Neural cell (in vitro differentiated cells): ENCODE measurements around the gene USP34. TPM values are rescaled to one million over a fixed set of nuclear protein-coding genes. Genes with fewer than 3 reads are reported as not detected.

ENCODE experiments used
- H2AFZ ChIP-seq: fragments of 200-600, 300-800 bp; sonication (generic), shearing (Covaris generic); 2 replicates; pipeline ENCODE4 v1.6.0; 2014; ENCODE audit warnings: low read depth, mild to moderate bottlenecking, antibody characterized with exemption, low read length, moderate library complexity
- H3F3A ChIP-seq: fragments of 200-600 bp; shearing (Covaris generic); 2 replicates; pipeline ENCODE4 v1.6.1; 2016; ENCODE audit warnings: mild to moderate bottlenecking, moderate library complexity, mixed read lengths, antibody characterized with exemption, low read length; ENCODE audit not compliant: insufficient read depth, poor library complexity, severe bottlenecking
- H3K27ac ChIP-seq: fragments of 200-600, 300-800 bp; sonication (generic), shearing (Covaris generic); 2 replicates; pipeline ENCODE4 v1.5.1; 2014; ENCODE audit warnings: mild to moderate bottlenecking, low read length, moderate library complexity
- H3K27me3 ChIP-seq: fragments of 300-800, 200-600 bp; sonication (generic), shearing (Covaris generic); 2 replicates; pipeline ENCODE4 v1.6.0; 2014; ENCODE audit warnings: mild to moderate bottlenecking, low read depth, low read length, moderate library complexity; ENCODE audit not compliant: insufficient read depth
- H3K36me3 ChIP-seq: fragments of 300-800, 200-600 bp; sonication (generic), shearing (Covaris generic); 2 replicates; pipeline ENCODE4 v1.5.1; 2014; ENCODE audit warnings: mild to moderate bottlenecking, antibody characterized with exemption, low read length, moderate library complexity; ENCODE audit not compliant: insufficient read depth
- H3K4me2 ChIP-seq: fragments of 300-800, 200-600 bp; sonication (generic), shearing (Covaris generic); 2 replicates; pipeline ENCODE4 v1.6.0; 2014; ENCODE audit warnings: mild to moderate bottlenecking, low read length
- H3K4me3 ChIP-seq: fragments of 300-800, 200-600 bp; sonication (generic), shearing (Covaris generic); 2 replicates; pipeline ENCODE4 v1.5.1; 2014; ENCODE audit warnings: mild to moderate bottlenecking, low read length, moderate library complexity
- H3K79me2 ChIP-seq: fragments of 200-600 bp; shearing (Covaris generic); replicated peaks from 2 replicates; pipeline ENCODE4 v1.6.0; 2014; ENCODE audit warnings: mild to moderate bottlenecking, low read length, moderate library complexity; ENCODE audit not compliant: insufficient read depth
- H3K9ac ChIP-seq: fragments of 300-800, 200-600 bp; sonication (generic), shearing (Covaris generic); 2 replicates; pipeline ENCODE4 v1.6.1; 2016; ENCODE audit warnings: mild to moderate bottlenecking, low read length, mixed read lengths
- H3K9me2 ChIP-seq: fragments of 200-600 bp; shearing (Covaris generic); 2 replicates; pipeline ENCODE4 v1.6.1; 2016; ENCODE audit warnings: mild to moderate bottlenecking, low read length, mixed read lengths; ENCODE audit not compliant: insufficient read depth
- H3K9me3 ChIP-seq: fragments of 200-600, 300-800 bp; sonication (generic), shearing (Covaris generic); 2 replicates; pipeline ENCODE4 v1.6.1; 2016; ENCODE audit warnings: mild to moderate bottlenecking, mixed run types, low read length, moderate library complexity, mixed read lengths
- H4K20me1 ChIP-seq: fragments of 200-600 bp; shearing (Covaris generic); 2 replicates; pipeline ENCODE4 v1.6.1; 2016; ENCODE audit warnings: mild to moderate bottlenecking, mixed run types; ENCODE audit not compliant: insufficient read depth
- EP300 ChIP-seq: fragments of 450-650 bp; conservative IDR thresholded peaks from 2 replicates; pipeline ENCODE4 v1.6.1; 2014; ENCODE audit warnings: antibody characterized with exemption, mild to moderate bottlenecking, moderate library complexity; ENCODE audit not compliant: poor library complexity, severe bottlenecking
- EZH2 ChIP-seq: fragments of 200-600, 300-800 bp; shearing (Covaris generic), sonication (generic); IDR thresholded peaks from 2 replicates; pipeline ENCODE4 v1.6.1; 2014; ENCODE audit warnings: antibody characterized with exemption, low read length, borderline replicate concordance, mild to moderate bottlenecking; ENCODE audit not compliant: insufficient read depth, poor library complexity, severe bottlenecking
- MXI1 ChIP-seq: fragments of 450-650 bp; conservative IDR thresholded peaks from 2 replicates; pipeline ENCODE4 v1.6.1; 2014; ENCODE audit warnings: antibody characterized with exemption, mild to moderate bottlenecking; ENCODE audit not compliant: poor library complexity, severe bottlenecking
- POLR2AphosphoS5 ChIP-seq: IDR thresholded peaks from 2 replicates; pipeline ENCODE4 v1.6.1; 2012
- RAD21 ChIP-seq: fragments of 450-650 bp; conservative IDR thresholded peaks from 2 replicates; pipeline ENCODE4 v1.6.1; 2014; ENCODE audit warnings: antibody characterized with exemption, mild to moderate bottlenecking, moderate library complexity
- SMC3 ChIP-seq: fragments of 450-650 bp; conservative IDR thresholded peaks from 2 replicates; pipeline ENCODE4 v1.6.1; 2014; ENCODE audit warnings: antibody characterized with exemption, mild to moderate bottlenecking, moderate library complexity; ENCODE audit not compliant: poor library complexity
- TAF1 ChIP-seq: IDR thresholded peaks from 2 replicates; pipeline ENCODE4 v1.6.1; 2012; ENCODE audit warnings: low read depth
- polyA plus RNA-seq: library from polyadenylated mRNA; depleted of rRNA; stranded (reverse); fragments of >200 nt; gene quantifications from 2 replicates; pipeline ENCODE4 v1.2.3, GENCODE V29; 2014
- TF ChIP-seq, protein P1 (sequence below): IDR thresholded peaks from 2 replicates; pipeline ENCODE4 v1.6.1; 2012; ENCODE audit warnings: borderline replicate concordance
- TF ChIP-seq, protein P2 (sequence below): fragments of 450-650 bp; IDR thresholded peaks from 2 replicates; pipeline ENCODE4 v1.5.1; 2014; ENCODE audit warnings: antibody characterized with exemption, mild to moderate bottlenecking, moderate library complexity; ENCODE audit not compliant: poor library complexity, severe bottlenecking

Gene USP34
- polyA plus RNA-seq, 1 donor from 2014 or later = 87.9 TPM

DNA sequence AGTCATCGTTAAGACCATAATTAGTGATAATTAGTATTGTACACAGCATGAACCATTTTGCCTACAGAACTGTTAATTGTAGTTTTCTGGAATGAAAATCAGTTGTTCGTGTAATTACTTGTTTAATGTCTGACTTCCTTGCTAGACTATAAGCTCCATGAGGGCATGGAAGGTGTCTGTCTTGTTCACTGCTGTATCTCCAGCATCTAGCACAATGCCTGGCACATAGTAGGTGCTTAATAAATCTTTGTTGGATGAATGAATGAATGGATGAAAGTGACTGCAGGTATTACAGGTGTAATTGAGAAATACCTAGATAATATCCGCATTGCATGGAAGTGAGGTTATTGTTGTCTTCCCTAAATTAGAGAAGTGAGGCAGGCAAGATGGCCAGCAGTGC is 287.1 kb downstream of the USP34 start:
- no peak overlapping the region for H3K4me2 ChIP-seq
- no peak overlapping the region for H3K9ac ChIP-seq
- H2AFZ ChIP-seq = no peak overlapping the region
- H4K20me1 ChIP-seq = no peaks in the 10 kb centered on the region
- no peaks in the 10 kb centered on the region for H3K27me3 ChIP-seq
- no peak overlapping the region for H3K27ac ChIP-seq
- H3K4me3 ChIP-seq = no peak overlapping the region
- no peaks in the 10 kb centered on the region for H3F3A ChIP-seq
- H3K36me3 ChIP-seq = peaks cover 12% of the 10 kb centered on the region
- H3K79me2 ChIP-seq = no peaks in the 10 kb centered on the region
- TF ChIP-seq, protein P1, sequence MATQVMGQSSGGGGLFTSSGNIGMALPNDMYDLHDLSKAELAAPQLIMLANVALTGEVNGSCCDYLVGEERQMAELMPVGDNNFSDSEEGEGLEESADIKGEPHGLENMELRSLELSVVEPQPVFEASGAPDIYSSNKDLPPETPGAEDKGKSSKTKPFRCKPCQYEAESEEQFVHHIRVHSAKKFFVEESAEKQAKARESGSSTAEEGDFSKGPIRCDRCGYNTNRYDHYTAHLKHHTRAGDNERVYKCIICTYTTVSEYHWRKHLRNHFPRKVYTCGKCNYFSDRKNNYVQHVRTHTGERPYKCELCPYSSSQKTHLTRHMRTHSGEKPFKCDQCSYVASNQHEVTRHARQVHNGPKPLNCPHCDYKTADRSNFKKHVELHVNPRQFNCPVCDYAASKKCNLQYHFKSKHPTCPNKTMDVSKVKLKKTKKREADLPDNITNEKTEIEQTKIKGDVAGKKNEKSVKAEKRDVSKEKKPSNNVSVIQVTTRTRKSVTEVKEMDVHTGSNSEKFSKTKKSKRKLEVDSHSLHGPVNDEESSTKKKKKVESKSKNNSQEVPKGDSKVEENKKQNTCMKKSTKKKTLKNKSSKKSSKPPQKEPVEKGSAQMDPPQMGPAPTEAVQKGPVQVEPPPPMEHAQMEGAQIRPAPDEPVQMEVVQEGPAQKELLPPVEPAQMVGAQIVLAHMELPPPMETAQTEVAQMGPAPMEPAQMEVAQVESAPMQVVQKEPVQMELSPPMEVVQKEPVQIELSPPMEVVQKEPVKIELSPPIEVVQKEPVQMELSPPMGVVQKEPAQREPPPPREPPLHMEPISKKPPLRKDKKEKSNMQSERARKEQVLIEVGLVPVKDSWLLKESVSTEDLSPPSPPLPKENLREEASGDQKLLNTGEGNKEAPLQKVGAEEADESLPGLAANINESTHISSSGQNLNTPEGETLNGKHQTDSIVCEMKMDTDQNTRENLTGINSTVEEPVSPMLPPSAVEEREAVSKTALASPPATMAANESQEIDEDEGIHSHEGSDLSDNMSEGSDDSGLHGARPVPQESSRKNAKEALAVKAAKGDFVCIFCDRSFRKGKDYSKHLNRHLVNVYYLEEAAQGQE = no peak
- TF ChIP-seq TAF1 = no peak
- TF ChIP-seq EP300 = no peak
- no peak for TF ChIP-seq EZH2
- TF ChIP-seq, protein P2, sequence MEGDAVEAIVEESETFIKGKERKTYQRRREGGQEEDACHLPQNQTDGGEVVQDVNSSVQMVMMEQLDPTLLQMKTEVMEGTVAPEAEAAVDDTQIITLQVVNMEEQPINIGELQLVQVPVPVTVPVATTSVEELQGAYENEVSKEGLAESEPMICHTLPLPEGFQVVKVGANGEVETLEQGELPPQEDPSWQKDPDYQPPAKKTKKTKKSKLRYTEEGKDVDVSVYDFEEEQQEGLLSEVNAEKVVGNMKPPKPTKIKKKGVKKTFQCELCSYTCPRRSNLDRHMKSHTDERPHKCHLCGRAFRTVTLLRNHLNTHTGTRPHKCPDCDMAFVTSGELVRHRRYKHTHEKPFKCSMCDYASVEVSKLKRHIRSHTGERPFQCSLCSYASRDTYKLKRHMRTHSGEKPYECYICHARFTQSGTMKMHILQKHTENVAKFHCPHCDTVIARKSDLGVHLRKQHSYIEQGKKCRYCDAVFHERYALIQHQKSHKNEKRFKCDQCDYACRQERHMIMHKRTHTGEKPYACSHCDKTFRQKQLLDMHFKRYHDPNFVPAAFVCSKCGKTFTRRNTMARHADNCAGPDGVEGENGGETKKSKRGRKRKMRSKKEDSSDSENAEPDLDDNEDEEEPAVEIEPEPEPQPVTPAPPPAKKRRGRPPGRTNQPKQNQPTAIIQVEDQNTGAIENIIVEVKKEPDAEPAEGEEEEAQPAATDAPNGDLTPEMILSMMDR = no peak
- TF ChIP-seq MXI1 = no peak
- TF ChIP-seq POLR2AphosphoS5 = no peak
- TF ChIP-seq RAD21 = no peak
- no peak for TF ChIP-seq SMC3
- no peaks in the 10 kb centered on the region for H3K9me3 ChIP-seq
- H3K9me2 ChIP-seq = no peaks in the 10 kb centered on the region

DNA sequence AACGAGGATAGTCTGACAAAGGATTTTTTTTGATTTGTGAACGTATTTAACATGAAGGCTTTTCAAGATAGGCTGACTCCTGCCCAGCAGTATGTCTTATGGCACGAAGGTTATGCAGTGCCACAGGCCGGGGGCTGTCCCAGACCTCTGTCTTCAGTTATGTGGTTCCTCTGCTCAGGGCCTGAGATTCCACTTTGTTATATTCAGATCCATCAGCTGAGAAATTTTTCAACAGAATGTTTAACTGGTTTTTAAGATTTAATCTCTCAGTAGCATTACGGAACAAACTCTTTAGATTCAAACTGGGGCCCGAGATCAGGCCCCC is 288.9 kb downstream of the USP34 start:
- H3K79me2 ChIP-seq = no peaks in the 10 kb centered on the region
- no peaks in the 10 kb centered on the region for H3K27me3 ChIP-seq
- H3K9me2 ChIP-seq = no peaks in the 10 kb centered on the region
- H2AFZ ChIP-seq = no peak overlapping the region
- no peak overlapping the region for H3K4me2 ChIP-seq
- no peaks in the 10 kb centered on the region for H3K9me3 ChIP-seq
- H3K36me3 ChIP-seq = peaks cover 12% of the 10 kb centered on the region
- TF ChIP-seq TAF1 (no peak), EZH2 (no peak), MXI1 (no peak), SMC3 (no peak), POLR2AphosphoS5 (no peak), EP300 (no peak), RAD21 (no peak)
- TF ChIP-seq, protein P1 = no peak
- TF ChIP-seq, protein P2 = no peak
- H4K20me1 ChIP-seq = no peaks in the 10 kb centered on the region
- no peak overlapping the region for H3K4me3 ChIP-seq
- no peak overlapping the region for H3K27ac ChIP-seq
- H3F3A ChIP-seq = no peaks in the 10 kb centered on the region
- no peak overlapping the region for H3K9ac ChIP-seq
